GM12892 (cell line): ENCODE results near the gene ATG3.

Source experiments
- DNase-seq: peaks from one replicate; pipeline ENCODE4 v3.0.0; 2011; ENCODE audit not compliant: insufficient read length
- FAIRE-seq: peaks from 2 replicates; lab custom pipeline; 2011; peaks lifted over from hg19 to GRCh38; lab: Jason Lieb, UNC
- POLR2A ChIP-seq: IDR thresholded peaks from 2 replicates; pipeline ENCODE4 v1.6.1; 2011; ENCODE audit warnings: low read depth, low read length, control low read depth
- POLR2AphosphoS5 ChIP-seq: IDR thresholded peaks from 2 replicates; pipeline ENCODE4 v1.6.1; 2011; ENCODE audit warnings: low read depth, low read length, control low read depth
- TAF1 ChIP-seq: IDR thresholded peaks from 2 replicates; pipeline ENCODE4 v1.6.1; 2011; ENCODE audit warnings: low read depth, mild to moderate bottlenecking, control low read depth, low read length, borderline replicate concordance

The ATG3 gene

GRCh38 chr3:112514527-112515128 lies 47.1 kb downstream of the ATG3 start:
- 0 out of 2 replicates have a peak, but pooled peaks have one; percentile 25 for TF ChIP-seq POLR2AphosphoS5
- TF ChIP-seq POLR2A = no peak
- FAIRE-seq = peak; percentile 93
- DNase-seq = peak; percentile 19

- TF ChIP-seq POLR2A = no peak
- no peak for TF ChIP-seq TAF1
- no peak for TF ChIP-seq POLR2AphosphoS5
- no peak for FAIRE-seq
- no peak for DNase-seq
Observed at GRCh38 chr3:112512320-112512719, 49.4 kb downstream of the ATG3 start.

GRCh38 chr3:112508860-112509259 lies 52.9 kb downstream of the ATG3 start:
- TF ChIP-seq POLR2AphosphoS5 = no peak
- TF ChIP-seq POLR2A = no peak
- TF ChIP-seq TAF1 = no peak

GRCh38 chr3:112508261-112508660 lies 53.5 kb downstream of the ATG3 start:
- DNase-seq = no peak
- no peak for FAIRE-seq
- no peak for TF ChIP-seq TAF1
- no peak for TF ChIP-seq POLR2AphosphoS5
- TF ChIP-seq POLR2A = no peak

More at GRCh38 chr3:112508860-112509259, 52.9 kb downstream of the ATG3 start:
- peak; percentile 74 for FAIRE-seq
- no peak for DNase-seq

GRCh38 chr3:112505907-112506306 lies 55.9 kb downstream of the ATG3 start:
- DNase-seq (no peak), FAIRE-seq (no peak)
- TF ChIP-seq POLR2AphosphoS5 = no peak

GRCh38 chr3:112504123-112504522 lies 57.6 kb downstream of the ATG3 start:
- DNase-seq (no peak), FAIRE-seq (peak; percentile 92)
- no peak for TF ChIP-seq POLR2A
- TF ChIP-seq POLR2AphosphoS5 = no peak
- TF ChIP-seq TAF1 = no peak

- TF ChIP-seq TAF1 (no peak), POLR2AphosphoS5 (no peak), POLR2A (no peak)
- no peak for FAIRE-seq
- DNase-seq = no peak
Observed at GRCh38 chr3:112503304-112503972, 58.3 kb downstream of the ATG3 start.

GRCh38 chr3:112500621-112501020 lies 61.1 kb downstream of the ATG3 start:
- TF ChIP-seq TAF1 (no peak), POLR2A (no peak), POLR2AphosphoS5 (no peak)

GRCh38 chr3:112498914-112499711 lies 62.6 kb downstream of the ATG3 start, which contains the start of gene BTLA:
BTLA (minus strand) TSS chr3:112499472; CDS start chr3:112499358, 114 bp downstream.
- DNase-seq = no peak

More at GRCh38 chr3:112500621-112501020, 61.1 kb downstream of the ATG3 start:
- FAIRE-seq = no peak
- DNase-seq = no peak

GRCh38 chr3:112497897-112498548 lies 63.7 kb downstream of the ATG3 start:
- DNase-seq (no peak), FAIRE-seq (peak; percentile 90)
- TF ChIP-seq POLR2A (no peak), POLR2AphosphoS5 (no peak; the same call in 1 of the 2 replicates), TAF1 (no peak)

More at GRCh38 chr3:112498914-112499711, 62.6 kb downstream of the ATG3 start, which contains the start of gene BTLA:
- peak; percentile 71; the same call in 1 of the 2 replicates for TF ChIP-seq POLR2AphosphoS5
- TF ChIP-seq POLR2A = peak; percentile 63
- peak; percentile 74; the same call in 1 of the 2 replicates for TF ChIP-seq TAF1
- FAIRE-seq = peak; percentile 98
